ENCODE results near the gene MAP2K4. TPM values are rescaled to one million over a fixed set of nuclear protein-coding genes. Genes with fewer than 3 reads are reported as not detected.

MAP2K4 gene
- total and polyA plus RNA-seq, 7 donors = 12.9 to 40.0 (median 31.4) TPM

DNA sequence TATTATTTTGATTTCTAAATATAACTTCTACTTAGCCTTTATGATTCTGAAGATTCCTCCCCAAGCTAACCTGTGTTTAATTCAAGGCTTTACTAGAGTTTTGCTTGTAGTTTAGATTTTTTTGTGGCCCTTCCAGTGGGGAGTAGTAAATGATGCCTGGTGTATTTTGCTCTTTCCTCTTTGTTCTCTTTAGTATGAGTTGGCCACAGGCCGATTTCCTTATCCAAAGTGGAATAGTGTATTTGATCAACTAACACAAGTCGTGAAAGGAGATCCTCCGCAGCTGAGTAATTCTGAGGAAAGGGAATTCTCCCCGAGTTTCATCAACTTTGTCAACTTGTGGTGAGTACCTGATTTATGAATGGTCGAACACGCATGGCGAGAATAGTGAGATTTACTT is 108.3 kb downstream of the MAP2K4 start:
- peaks cover 8 to 70% of the 10 kb centered on the region in 2 donors for H3K36me3 ChIP-seq (ENCODE audit: insufficient read depth in 1 of 2, low read depth in 1 of 2)
- H3K4me3 ChIP-seq = no peak overlapping the region
- TF ChIP-seq, protein P1, sequence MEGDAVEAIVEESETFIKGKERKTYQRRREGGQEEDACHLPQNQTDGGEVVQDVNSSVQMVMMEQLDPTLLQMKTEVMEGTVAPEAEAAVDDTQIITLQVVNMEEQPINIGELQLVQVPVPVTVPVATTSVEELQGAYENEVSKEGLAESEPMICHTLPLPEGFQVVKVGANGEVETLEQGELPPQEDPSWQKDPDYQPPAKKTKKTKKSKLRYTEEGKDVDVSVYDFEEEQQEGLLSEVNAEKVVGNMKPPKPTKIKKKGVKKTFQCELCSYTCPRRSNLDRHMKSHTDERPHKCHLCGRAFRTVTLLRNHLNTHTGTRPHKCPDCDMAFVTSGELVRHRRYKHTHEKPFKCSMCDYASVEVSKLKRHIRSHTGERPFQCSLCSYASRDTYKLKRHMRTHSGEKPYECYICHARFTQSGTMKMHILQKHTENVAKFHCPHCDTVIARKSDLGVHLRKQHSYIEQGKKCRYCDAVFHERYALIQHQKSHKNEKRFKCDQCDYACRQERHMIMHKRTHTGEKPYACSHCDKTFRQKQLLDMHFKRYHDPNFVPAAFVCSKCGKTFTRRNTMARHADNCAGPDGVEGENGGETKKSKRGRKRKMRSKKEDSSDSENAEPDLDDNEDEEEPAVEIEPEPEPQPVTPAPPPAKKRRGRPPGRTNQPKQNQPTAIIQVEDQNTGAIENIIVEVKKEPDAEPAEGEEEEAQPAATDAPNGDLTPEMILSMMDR (IDR thresholded peaks at IDR 0.05) = no peak
- DNase-seq (no peak), ATAC-seq (no peak)
- H3K27ac ChIP-seq = no peak overlapping the region
- intact Hi-C loops (cut with DNase I) = no loop called here
- H3K4me1 ChIP-seq = peaks cover 4% of the 10 kb centered on the region
- 96 to 97% (median 96%) methylated on average over 7 of the region's 7 CpGs for WGBS, 3 donors
- H3K27me3 ChIP-seq (ENCODE audit: insufficient read depth in 3 of 3, low read length in 2 of 3) = no peaks in the 10 kb centered on the region
- H3K9me3 ChIP-seq = no peaks in the 10 kb centered on the region

DNA sequence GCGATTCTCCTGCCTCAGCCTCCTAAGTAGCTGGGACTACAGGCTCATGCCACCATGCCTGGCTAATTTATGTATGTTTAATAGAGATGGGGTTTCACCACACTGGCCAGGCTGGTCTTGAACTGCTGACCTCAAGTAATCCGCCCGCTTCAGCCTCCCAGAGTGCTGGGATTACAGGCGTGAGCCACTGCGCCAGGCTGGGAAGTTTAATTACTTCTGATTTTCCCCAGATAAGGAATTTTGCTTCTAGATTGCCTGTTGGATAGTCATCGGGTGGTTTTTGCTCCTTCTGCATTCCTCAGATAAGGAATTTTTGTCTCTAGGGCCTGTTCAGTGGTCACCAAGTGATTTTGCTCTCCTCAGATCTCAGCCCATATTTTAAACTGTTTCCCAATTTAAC is 112.5 kb downstream of the MAP2K4 start:
- H3K4me1 ChIP-seq = no peaks in the 10 kb centered on the region
- H3K27ac ChIP-seq = no peak overlapping the region
- no peaks in the 10 kb centered on the region for H3K27me3 ChIP-seq (ENCODE audit: insufficient read depth in 3 of 3, low read length in 2 of 3)
- DNase-seq (no peak), ATAC-seq (no peak)
- intact Hi-C loops (cut with DNase I) = no loop called here
- H3K4me3 ChIP-seq = no peak overlapping the region
- peaks cover 5 to 54% of the 10 kb centered on the region in 2 donors for H3K36me3 ChIP-seq (ENCODE audit: insufficient read depth in 1 of 2, low read depth in 1 of 2)
- WGBS, 3 donors = 87 to 92% (median 89%) methylated on average over 6 of the region's 6 CpGs
- H3K9me3 ChIP-seq = no peaks in the 10 kb centered on the region
- TF ChIP-seq, protein P1 (IDR thresholded peaks at IDR 0.05) = no peak

DNA sequence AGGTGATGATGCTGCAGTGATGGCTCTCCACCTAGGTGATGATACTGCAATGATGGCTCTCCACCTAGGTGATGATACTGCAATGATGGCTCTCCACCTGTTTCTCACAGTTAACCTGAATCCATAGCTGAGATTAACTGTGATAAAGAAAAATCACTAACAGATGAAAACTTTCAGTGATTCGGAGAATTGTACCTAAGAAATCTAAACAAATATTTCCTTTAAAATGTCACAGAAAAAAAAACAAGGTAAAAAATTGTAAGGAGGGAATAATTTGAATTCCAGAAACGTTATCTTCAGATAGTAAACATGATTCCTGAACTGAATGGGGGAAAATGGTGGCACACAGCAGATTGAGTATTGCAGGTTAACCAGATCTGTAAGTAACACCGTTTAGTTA is 113.4 kb downstream of the MAP2K4 start:
- Histone ChIP-seq H3K9me3 (no peaks in the 10 kb centered on the region), H3K27ac (no peak overlapping the region)

DNA sequence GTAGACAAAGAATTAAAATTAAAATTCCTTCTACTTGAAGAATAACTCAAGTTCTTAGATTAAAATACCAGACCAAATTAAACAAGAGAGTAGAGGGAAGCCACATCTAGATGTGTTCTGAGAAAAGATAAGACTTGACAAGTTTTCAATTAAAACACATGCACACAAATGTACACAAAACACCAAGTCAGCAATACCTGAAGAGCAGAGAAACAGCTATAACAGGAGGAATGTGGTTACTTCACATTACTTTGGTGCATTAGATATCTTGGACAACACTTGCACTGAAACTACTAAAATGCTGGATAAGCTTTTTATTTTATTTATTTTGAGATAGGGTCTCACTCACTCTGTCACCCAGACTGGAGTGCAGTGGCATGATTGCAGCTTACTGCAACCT is 113.9 kb downstream of the MAP2K4 start:
- peaks cover 5 to 43% of the 10 kb centered on the region in 2 donors for H3K36me3 ChIP-seq (ENCODE audit: insufficient read depth in 1 of 2, low read depth in 1 of 2)
- no peak overlapping the region for H3K4me3 ChIP-seq
- TF ChIP-seq, protein P1 (IDR thresholded peaks at IDR 0.05) = no peak
- H3K27ac ChIP-seq = no peak overlapping the region
- ATAC-seq (no peak), DNase-seq (no peak)
- intact Hi-C loops (cut with DNase I) = no loop called here
- H3K27me3 ChIP-seq (ENCODE audit: insufficient read depth in 3 of 3, low read length in 2 of 3) = no peaks in the 10 kb centered on the region
- H3K9me3 ChIP-seq = no peaks in the 10 kb centered on the region
- H3K4me1 ChIP-seq = no peaks in the 10 kb centered on the region

More for the DNA sequence above, 113.4 kb downstream of the MAP2K4 start:
- TF ChIP-seq, protein P1 (IDR thresholded peaks at IDR 0.05) = no peak
- H3K27me3 ChIP-seq (ENCODE audit: insufficient read depth in 3 of 3, low read length in 2 of 3) = no peaks in the 10 kb centered on the region
- peaks cover 5 to 45% of the 10 kb centered on the region in 2 donors for H3K36me3 ChIP-seq (ENCODE audit: insufficient read depth in 1 of 2, low read depth in 1 of 2)
- intact Hi-C loops (cut with DNase I) = no loop called here
- DNase-seq (no peak), ATAC-seq (no peak)
- H3K4me3 ChIP-seq = no peak overlapping the region
- no peaks in the 10 kb centered on the region for H3K4me1 ChIP-seq
- 57 to 80% (median 77%) methylated on average over 3 of the region's 3 CpGs for WGBS, 3 donors

DNA sequence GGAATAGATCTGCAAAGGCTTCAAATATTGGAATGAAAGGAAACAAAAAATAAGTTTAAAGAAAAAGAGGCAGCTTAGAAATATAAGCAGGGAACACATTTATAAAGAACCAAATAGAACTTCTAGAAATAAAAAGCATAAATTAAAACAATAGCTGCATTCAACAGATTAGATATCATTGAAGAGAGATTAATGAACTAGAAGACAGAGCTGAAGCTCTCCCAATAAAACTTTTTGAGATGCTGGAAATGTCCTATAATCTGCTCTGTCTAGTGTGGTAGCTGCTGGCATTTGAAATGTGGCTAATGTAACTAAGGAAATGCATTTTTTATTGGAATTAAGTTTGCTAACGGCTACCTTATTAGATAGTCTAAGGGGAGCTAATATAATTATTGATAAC is 115.6 kb downstream of the MAP2K4 start:
- DNase-seq = no peak
- no peak overlapping the region for H3K4me3 ChIP-seq
- 90 to 99% (median 92%) methylated on average over 1 of the region's 1 CpG for WGBS, 3 donors
- H3K27me3 ChIP-seq (ENCODE audit: insufficient read depth in 3 of 3, low read length in 2 of 3) = no peaks in the 10 kb centered on the region
- TF ChIP-seq, protein P1 (IDR thresholded peaks at IDR 0.05) = no peak
- ATAC-seq = no peak
- H3K36me3 ChIP-seq (ENCODE audit: insufficient read depth in 1 of 2, low read depth in 1 of 2) = peaks cover 9 to 44% of the 10 kb centered on the region in 2 donors
- H3K9me3 ChIP-seq = no peaks in the 10 kb centered on the region
- H3K27ac ChIP-seq = no peak overlapping the region
- H3K4me1 ChIP-seq = no peaks in the 10 kb centered on the region
- intact Hi-C loops (cut with DNase I) = no loop called here
